NB4 (cell line): ENCODE data around the gene MRPL36.

Experiments used
- DNase-seq: peaks from one replicate; pipeline ENCODE4 v3.0.0; 2010; ENCODE audit warnings: low read depth
- H3K4me3 ChIP-seq: one replicate; pipeline ENCODE4 v1.5.1; 2011; ENCODE audit warnings: mild to moderate bottlenecking, low read depth, low read length, moderate library complexity
- CTCF ChIP-seq: IDR thresholded peaks from one replicate; pipeline ENCODE4 v1.5.1; 2012; ENCODE audit warnings: low read depth, low read length
- MAX ChIP-seq: IDR thresholded peaks from 2 replicates; pipeline ENCODE4 v1.6.1; 2011; ENCODE audit warnings: low read depth, low read length
- MYC ChIP-seq: IDR thresholded peaks from 2 replicates; pipeline ENCODE4 v1.6.1; 2011; ENCODE audit warnings: low read depth, low read length
- POLR2A ChIP-seq: IDR thresholded peaks from 2 replicates; pipeline ENCODE4 v1.6.1; 2011; ENCODE audit warnings: mild to moderate bottlenecking; ENCODE audit not compliant: insufficient read length; ENCODE audit errors: extremely low read depth

The MRPL36 gene

GRCh38 chr5:1833264-1834021, 33.8 kb upstream of the MRPL36 start:
- no peak for DNase-seq
- TF ChIP-seq MYC (no peak), MAX (no peak), POLR2A (no peak), CTCF (no peak)
- no peak overlapping the region for H3K4me3 ChIP-seq

DNA sequence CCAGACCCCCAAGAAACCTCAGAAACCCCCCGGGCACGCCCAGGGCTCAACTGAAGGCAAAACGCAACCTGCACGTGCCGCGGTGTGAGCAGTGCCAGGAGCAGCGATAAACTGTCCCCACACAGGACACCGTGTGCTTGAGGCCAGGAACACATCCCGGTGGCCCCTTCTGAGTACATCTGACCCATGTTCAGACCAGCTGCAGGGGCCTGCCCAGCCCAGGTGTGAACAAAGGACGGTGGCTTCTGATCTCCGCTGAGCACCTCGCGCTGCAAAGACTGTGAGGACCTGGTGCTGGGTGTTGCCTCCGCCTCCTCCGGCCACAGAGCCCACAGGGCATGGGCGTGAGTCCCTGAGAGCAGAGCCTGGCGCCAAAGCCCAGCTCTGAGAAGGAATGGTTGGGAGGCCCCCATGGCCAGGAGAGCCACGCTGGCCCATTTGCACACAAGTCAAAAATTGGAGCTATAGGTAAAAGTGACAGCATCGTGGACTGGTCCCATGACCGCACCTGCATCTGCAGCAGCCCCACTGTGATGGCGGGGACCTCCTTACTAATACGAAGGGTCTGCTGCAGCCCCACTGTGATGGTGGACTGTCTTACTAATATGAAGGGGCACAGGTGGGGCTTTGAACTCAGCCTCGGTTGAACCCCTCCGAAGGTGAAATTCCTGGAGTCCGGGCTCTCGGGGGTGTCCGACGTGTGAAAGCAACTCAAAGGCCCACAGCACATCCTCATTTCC, 33.0 kb upstream of the MRPL36 start:
- H3K4me3 ChIP-seq, result no peak overlapping the region
- no peak for DNase-seq
- no peak for TF ChIP-seq CTCF
- TF ChIP-seq MYC, result no peak
- TF ChIP-seq POLR2A, result no peak
- no peak for TF ChIP-seq MAX

DNA sequence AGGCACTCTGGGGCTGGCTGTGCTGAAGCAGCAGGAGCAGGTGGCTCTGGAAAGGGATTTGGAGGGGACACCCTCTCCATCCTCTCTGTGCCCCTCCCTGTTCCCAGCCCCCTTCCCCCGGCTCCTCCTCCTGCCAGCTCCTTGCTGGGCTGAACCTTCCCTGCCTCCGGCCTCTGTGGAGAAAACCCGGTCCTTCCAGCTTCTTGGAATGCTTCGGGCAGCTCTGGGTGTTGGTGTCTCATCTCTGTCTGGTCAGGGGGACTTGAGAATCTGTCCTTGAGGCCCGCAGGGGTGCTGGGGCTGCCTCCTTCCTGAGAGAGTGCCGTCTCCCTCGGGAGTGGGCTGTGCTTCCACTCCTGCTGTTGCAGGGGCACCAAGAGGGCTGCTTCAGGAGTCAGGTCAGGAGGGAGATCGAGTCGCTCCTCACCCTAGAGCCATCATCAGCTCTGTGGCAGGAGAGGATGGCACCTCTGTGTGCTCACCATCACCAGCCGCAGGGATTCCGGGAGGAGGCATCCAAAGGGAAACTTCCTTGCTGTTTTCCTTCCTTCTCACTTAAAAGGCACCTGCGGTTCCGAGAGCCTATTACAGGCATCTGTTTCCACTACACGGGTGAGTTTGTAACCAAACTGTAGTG, 32.2 kb upstream of the MRPL36 start:
- no peak overlapping the region for H3K4me3 ChIP-seq
- no peak for TF ChIP-seq POLR2A
- no peak for DNase-seq

DNA sequence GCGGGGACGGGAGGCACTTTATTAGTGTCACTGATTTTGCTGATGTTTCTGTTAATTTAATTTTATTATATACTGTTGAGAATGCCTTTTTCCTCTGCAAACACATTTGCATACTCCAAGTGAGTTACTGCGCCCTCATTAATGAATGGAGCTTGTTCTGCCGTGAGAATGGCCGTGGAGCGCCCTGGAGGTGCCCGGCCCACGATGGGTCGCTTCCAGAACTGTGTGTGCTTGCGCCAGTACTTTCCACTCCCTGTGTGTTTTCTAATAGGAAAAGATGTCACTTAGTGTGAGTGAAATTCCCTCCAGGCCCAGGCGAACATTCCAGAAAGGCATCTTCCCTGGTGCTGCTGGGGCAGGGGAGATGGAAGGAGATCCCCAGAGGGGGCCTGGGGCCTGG, 31.6 kb upstream of the MRPL36 start:
- no peak overlapping the region for H3K4me3 ChIP-seq
- no peak for DNase-seq
- TF ChIP-seq CTCF (no peak), MYC (no peak), POLR2A (no peak), MAX (no peak)

DNA sequence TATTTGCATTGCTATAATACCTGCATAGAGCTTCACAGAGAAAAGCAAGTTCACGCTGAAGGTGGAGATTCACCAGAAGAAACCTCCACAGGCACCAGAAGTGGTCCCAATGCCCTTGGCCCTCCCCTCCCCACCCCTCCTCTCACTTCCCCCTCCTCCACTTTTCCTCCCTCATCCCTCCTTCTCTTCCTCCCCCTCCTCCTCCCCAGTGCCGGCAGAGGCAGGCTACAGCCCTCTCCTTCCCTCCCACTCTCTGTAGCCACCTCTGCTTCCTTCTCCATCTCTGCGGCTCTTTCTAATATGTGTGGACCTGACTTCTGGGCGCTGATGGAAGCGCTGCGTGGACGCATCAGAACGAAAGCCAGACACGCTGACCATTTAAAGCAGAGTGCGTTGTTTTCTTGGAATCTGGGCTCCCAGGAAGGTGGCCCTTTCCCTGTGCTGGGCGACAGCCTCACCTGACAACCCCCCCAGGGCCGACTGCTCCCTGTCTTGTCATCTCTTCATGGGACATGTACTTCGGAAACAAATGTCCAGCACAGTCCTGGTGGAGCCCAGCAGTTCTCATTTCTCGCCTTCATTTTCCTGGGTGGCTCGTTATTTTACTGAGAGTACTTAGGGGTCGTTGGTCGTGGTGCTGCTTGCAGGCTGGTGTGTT, 31.1 kb upstream of the MRPL36 start:
- DNase-seq, result no peak
- no peak for TF ChIP-seq MYC
- no peak for TF ChIP-seq MAX
- TF ChIP-seq POLR2A, result no peak
- no peak for TF ChIP-seq CTCF
- H3K4me3 ChIP-seq, result no peak overlapping the region
